ENCODE measurements around the gene GSE1.

The GSE1 gene

DNA sequence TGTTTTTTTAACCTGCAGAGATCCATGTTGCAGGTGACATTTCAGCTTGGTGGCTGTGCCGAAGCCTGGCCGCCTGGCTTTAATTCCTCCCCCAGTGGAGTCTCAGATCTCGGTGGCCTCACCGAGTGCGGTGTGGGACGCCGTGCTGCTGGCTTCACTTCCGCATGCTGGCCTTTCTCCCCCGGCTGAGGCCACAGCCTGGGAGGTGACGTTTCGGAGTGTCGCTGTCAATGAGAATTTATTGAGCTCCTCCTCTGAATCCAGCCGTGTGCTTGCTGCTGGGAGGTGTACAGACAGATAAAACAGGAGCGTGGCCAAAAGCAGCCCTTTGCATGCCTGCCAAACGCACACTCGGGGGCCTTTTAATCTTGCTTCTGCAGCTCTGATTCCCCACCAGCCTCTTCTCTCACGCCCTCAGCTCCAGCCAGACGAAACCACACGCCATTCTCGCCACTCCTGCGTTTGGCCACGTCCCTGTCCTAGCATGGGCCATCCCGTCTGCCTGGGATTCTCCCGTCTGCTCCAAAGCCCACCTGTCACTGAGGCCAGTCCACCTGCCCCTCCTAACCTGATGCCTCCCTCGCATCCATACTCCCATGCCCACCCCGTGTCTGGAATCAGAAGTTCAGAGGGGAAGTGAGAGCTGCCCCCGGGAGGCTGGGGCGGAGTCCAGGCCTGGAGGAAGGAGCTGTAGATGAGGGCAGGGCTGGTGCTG, 3.6 kb downstream of the GSE1 start (continued):
- TF ChIP-seq GLIS1 (tag by site-specific recombination; IDR thresholded peaks at IDR 0.05) = peak; percentile 82
- no peak for TF ChIP-seq SP2 (tag by site-specific recombination; IDR thresholded peaks at IDR 0.05)
- TF ChIP-seq, protein P1, sequence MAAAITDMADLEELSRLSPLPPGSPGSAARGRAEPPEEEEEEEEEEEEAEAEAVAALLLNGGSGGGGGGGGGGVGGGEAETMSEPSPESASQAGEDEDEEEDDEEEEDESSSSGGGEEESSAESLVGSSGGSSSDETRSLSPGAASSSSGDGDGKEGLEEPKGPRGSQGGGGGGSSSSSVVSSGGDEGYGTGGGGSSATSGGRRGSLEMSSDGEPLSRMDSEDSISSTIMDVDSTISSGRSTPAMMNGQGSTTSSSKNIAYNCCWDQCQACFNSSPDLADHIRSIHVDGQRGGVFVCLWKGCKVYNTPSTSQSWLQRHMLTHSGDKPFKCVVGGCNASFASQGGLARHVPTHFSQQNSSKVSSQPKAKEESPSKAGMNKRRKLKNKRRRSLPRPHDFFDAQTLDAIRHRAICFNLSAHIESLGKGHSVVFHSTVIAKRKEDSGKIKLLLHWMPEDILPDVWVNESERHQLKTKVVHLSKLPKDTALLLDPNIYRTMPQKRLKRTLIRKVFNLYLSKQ (tag by site-specific recombination; IDR thresholded peaks at IDR 0.05; ENCODE audit: borderline replicate concordance) = no peak
- TF ChIP-seq, protein P2, sequence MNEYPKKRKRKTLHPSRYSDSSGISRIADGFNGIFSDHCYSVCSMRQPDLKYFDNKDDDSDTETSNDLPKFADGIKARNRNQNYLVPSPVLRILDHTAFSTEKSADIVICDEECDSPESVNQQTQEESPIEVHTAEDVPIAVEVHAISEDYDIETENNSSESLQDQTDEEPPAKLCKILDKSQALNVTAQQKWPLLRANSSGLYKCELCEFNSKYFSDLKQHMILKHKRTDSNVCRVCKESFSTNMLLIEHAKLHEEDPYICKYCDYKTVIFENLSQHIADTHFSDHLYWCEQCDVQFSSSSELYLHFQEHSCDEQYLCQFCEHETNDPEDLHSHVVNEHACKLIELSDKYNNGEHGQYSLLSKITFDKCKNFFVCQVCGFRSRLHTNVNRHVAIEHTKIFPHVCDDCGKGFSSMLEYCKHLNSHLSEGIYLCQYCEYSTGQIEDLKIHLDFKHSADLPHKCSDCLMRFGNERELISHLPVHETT (tag by site-specific recombination; IDR thresholded peaks at IDR 0.05) = no peak
- TF ChIP-seq ZBTB7A (tag by site-specific recombination; IDR thresholded peaks at IDR 0.05; ENCODE audit: low read depth) = no peak
- no peak for TF ChIP-seq ZNF121 (tag by site-specific recombination; IDR thresholded peaks at IDR 0.05)
- TF ChIP-seq ZNF138 (tag by site-specific recombination; IDR thresholded peaks at IDR 0.05; ENCODE audit: borderline replicate concordance) = no peak
- peak; percentile 28; the same call in 1 of the 2 replicates for TF ChIP-seq KLF16 (tag by site-specific recombination; IDR thresholded peaks at IDR 0.05)
- TF ChIP-seq ZFHX2 (tag by site-specific recombination; conservative IDR thresholded peaks at IDR 0.05) = 0 out of 2 replicates have a peak, but pooled peaks have one; percentile 35
- TF ChIP-seq YY2 (tag by site-specific recombination; IDR thresholded peaks at IDR 0.05) = no peak
- no peak for TF ChIP-seq ZNF510 (tag by site-specific recombination; IDR thresholded peaks at IDR 0.05; ENCODE audit: insufficient replicate concordance)
- peak; percentile 35; the same call in 1 of the 2 replicates for TF ChIP-seq KLF1 (tag by site-specific recombination; IDR thresholded peaks at IDR 0.05)
- no peak for TF ChIP-seq ZNF16 (tag by site-specific recombination; IDR thresholded peaks at IDR 0.05; ENCODE audit: low read depth)
- no peak for TF ChIP-seq ZNF146 (tag by site-specific recombination; IDR thresholded peaks at IDR 0.05)
- TF ChIP-seq ZNF311 (tag by site-specific recombination; IDR thresholded peaks at IDR 0.05; ENCODE audit: borderline replicate concordance) = no peak
- TF ChIP-seq KLF9 (tag by site-specific recombination; IDR thresholded peaks at IDR 0.05; ENCODE audit: low read depth) = no peak
- peak; percentile 70 for TF ChIP-seq ZBTB8A (tag by site-specific recombination; IDR thresholded peaks at IDR 0.05)
- no peak for TF ChIP-seq ZBTB1 (tag by site-specific recombination; IDR thresholded peaks at IDR 0.05)
- peak; percentile 41; the same call in 1 of the 2 replicates for TF ChIP-seq ZNF660 (tag by site-specific recombination; IDR thresholded peaks at IDR 0.05)
- no peak for TF ChIP-seq REPIN1 (tag by site-specific recombination; IDR thresholded peaks at IDR 0.05; ENCODE audit: low read depth)
- TF ChIP-seq GFI1B (tag by site-specific recombination; IDR thresholded peaks at IDR 0.05) = no peak
- no peak for TF ChIP-seq ZNF544 (tag by site-specific recombination; IDR thresholded peaks at IDR 0.05)
- TF ChIP-seq, protein P3, sequence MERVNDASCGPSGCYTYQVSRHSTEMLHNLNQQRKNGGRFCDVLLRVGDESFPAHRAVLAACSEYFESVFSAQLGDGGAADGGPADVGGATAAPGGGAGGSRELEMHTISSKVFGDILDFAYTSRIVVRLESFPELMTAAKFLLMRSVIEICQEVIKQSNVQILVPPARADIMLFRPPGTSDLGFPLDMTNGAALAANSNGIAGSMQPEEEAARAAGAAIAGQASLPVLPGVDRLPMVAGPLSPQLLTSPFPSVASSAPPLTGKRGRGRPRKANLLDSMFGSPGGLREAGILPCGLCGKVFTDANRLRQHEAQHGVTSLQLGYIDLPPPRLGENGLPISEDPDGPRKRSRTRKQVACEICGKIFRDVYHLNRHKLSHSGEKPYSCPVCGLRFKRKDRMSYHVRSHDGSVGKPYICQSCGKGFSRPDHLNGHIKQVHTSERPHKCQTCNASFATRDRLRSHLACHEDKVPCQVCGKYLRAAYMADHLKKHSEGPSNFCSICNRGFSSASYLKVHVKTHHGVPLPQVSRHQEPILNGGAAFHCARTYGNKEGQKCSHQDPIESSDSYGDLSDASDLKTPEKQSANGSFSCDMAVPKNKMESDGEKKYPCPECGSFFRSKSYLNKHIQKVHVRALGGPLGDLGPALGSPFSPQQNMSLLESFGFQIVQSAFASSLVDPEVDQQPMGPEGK (tag by site-specific recombination; IDR thresholded peaks at IDR 0.05) = 0 out of 2 replicates have a peak, but pooled peaks have one; percentile 12
- TF ChIP-seq, protein P4, sequence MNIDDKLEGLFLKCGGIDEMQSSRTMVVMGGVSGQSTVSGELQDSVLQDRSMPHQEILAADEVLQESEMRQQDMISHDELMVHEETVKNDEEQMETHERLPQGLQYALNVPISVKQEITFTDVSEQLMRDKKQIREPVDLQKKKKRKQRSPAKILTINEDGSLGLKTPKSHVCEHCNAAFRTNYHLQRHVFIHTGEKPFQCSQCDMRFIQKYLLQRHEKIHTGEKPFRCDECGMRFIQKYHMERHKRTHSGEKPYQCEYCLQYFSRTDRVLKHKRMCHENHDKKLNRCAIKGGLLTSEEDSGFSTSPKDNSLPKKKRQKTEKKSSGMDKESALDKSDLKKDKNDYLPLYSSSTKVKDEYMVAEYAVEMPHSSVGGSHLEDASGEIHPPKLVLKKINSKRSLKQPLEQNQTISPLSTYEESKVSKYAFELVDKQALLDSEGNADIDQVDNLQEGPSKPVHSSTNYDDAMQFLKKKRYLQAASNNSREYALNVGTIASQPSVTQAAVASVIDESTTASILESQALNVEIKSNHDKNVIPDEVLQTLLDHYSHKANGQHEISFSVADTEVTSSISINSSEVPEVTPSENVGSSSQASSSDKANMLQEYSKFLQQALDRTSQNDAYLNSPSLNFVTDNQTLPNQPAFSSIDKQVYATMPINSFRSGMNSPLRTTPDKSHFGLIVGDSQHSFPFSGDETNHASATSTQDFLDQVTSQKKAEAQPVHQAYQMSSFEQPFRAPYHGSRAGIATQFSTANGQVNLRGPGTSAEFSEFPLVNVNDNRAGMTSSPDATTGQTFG (tag by site-specific recombination; IDR thresholded peaks at IDR 0.05; ENCODE audit: borderline replicate concordance) = no peak
- TF ChIP-seq ZNF19 (tag by site-specific recombination; IDR thresholded peaks at IDR 0.05; ENCODE audit: low read depth) = no peak
- TF ChIP-seq, protein P5, sequence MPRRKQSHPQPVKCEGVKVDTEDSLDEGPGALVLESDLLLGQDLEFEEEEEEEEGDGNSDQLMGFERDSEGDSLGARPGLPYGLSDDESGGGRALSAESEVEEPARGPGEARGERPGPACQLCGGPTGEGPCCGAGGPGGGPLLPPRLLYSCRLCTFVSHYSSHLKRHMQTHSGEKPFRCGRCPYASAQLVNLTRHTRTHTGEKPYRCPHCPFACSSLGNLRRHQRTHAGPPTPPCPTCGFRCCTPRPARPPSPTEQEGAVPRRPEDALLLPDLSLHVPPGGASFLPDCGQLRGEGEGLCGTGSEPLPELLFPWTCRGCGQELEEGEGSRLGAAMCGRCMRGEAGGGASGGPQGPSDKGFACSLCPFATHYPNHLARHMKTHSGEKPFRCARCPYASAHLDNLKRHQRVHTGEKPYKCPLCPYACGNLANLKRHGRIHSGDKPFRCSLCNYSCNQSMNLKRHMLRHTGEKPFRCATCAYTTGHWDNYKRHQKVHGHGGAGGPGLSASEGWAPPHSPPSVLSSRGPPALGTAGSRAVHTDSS (tag by site-specific recombination; IDR thresholded peaks at IDR 0.05) = no peak
- no peak for TF ChIP-seq ZNF140 (tag by site-specific recombination; IDR thresholded peaks at IDR 0.05)
- TF ChIP-seq TRIM28 (IDR thresholded peaks at IDR 0.05; ENCODE audit: borderline replicate concordance, low read length) = no peak
